H9 (cell line): Measurements from ENCODE around the gene CFAP97D1. TPM values are rescaled to one million over a fixed set of nuclear protein-coding genes. Genes with fewer than 3 reads are reported as not detected.

Experiments
- DNase-seq: peaks from one replicate; pipeline ENCODE4 v3.0.0-alpha.2; 2017
- H2AFZ ChIP-seq: one replicate; pipeline ENCODE4 v1.6.1; 2013; ENCODE audit warnings: mild to moderate bottlenecking, low read length, control low read depth, moderate library complexity
- H2AK5ac ChIP-seq: 2 replicates; pipeline ENCODE4 v1.6.1; 2013; ENCODE audit warnings: low read length, control low read depth, mixed read lengths; ENCODE audit not compliant: insufficient read length
- H2BK120ac ChIP-seq: one replicate; pipeline ENCODE4 v1.6.1; 2013; ENCODE audit warnings: low read depth, mild to moderate bottlenecking, low read length, control low read depth, inconsistent platforms; ENCODE audit not compliant: poor library complexity, severe bottlenecking
- H2BK12ac ChIP-seq: 2 replicates; pipeline ENCODE4 v1.6.1; 2013; ENCODE audit warnings: low read length, control low read depth, mixed read lengths, low read depth; ENCODE audit not compliant: insufficient read length
- H2BK15ac ChIP-seq: 2 replicates; pipeline ENCODE4 v1.6.1; 2013; ENCODE audit warnings: low read depth, low read length, control low read depth
- H2BK20ac ChIP-seq: one replicate; pipeline ENCODE4 v1.6.1; 2013; ENCODE audit warnings: low read depth, mild to moderate bottlenecking, low read length, control low read depth, inconsistent platforms; ENCODE audit not compliant: poor library complexity, severe bottlenecking
- H2BK5ac ChIP-seq: 2 replicates; pipeline ENCODE4 v1.6.1; 2013; ENCODE audit warnings: low read length, control low read depth, mixed read lengths; ENCODE audit not compliant: insufficient read length
- H3K14ac ChIP-seq: 2 replicates; pipeline ENCODE4 v1.6.1; 2013; ENCODE audit warnings: low read length, control low read depth; ENCODE audit not compliant: insufficient read depth
- H3K18ac ChIP-seq: 2 replicates; pipeline ENCODE4 v1.6.1; 2013; ENCODE audit warnings: low read depth, mild to moderate bottlenecking, mixed read lengths, low read length, control low read depth; ENCODE audit not compliant: insufficient read length
- H3K23ac ChIP-seq: 2 replicates; pipeline ENCODE4 v1.6.1; 2013; ENCODE audit warnings: low read length, control low read depth, mixed read lengths, low read depth; ENCODE audit not compliant: insufficient read length
- H3K23me2 ChIP-seq: 2 replicates; pipeline ENCODE4 v1.6.1; 2013; ENCODE audit warnings: low read depth, mild to moderate bottlenecking, mixed read lengths, low read length, control low read depth; ENCODE audit not compliant: insufficient read length, poor library complexity, severe bottlenecking
- H3K27ac ChIP-seq: 2 replicates; pipeline ENCODE4 v1.5.1; 2013; ENCODE audit warnings: low read length, control low read depth, mixed read lengths, low read depth; ENCODE audit not compliant: insufficient read length
- H3K27me3 ChIP-seq: 2 replicates; pipeline ENCODE4 v1.6.1; 2013; ENCODE audit warnings: low read length, control low read depth, inconsistent platforms; ENCODE audit not compliant: insufficient read depth
- H3K4ac ChIP-seq: 2 replicates; pipeline ENCODE4 v1.6.1; 2013; ENCODE audit warnings: low read depth, mild to moderate bottlenecking, control low read depth, inconsistent platforms, low read length, moderate library complexity
- H3K4me1 ChIP-seq: 2 replicates; pipeline ENCODE4 v1.6.1; 2013; ENCODE audit warnings: low read length, control low read depth, inconsistent platforms; ENCODE audit not compliant: insufficient read depth
- H3K4me2 ChIP-seq: 2 replicates; pipeline ENCODE4 v1.6.1; 2013; ENCODE audit warnings: low read length, control low read depth, mixed read lengths; ENCODE audit not compliant: insufficient read length, insufficient read depth
- H3K56ac ChIP-seq: 2 replicates; pipeline ENCODE4 v1.6.1; 2013; ENCODE audit warnings: low read depth, mild to moderate bottlenecking, mixed read lengths, low read length, control low read depth; ENCODE audit not compliant: insufficient read length
- H3K79me1 ChIP-seq: 2 replicates; pipeline ENCODE4 v1.6.1; 2013; ENCODE audit warnings: low read depth, mild to moderate bottlenecking, moderate library complexity, low read length, control low read depth, inconsistent platforms; ENCODE audit not compliant: insufficient read depth, poor library complexity, severe bottlenecking
- H3K79me2 ChIP-seq: 2 replicates; pipeline ENCODE4 v1.6.1; 2013; ENCODE audit warnings: low read length, control low read depth, inconsistent platforms; ENCODE audit not compliant: insufficient read depth
- H3K9ac ChIP-seq: 2 replicates; pipeline ENCODE4 v1.6.1; 2013; ENCODE audit warnings: low read length, control low read depth, mixed read lengths; ENCODE audit not compliant: insufficient read length; ENCODE audit errors: extremely low read depth
- H3K9me3 ChIP-seq: one replicate; pipeline ENCODE4 v1.6.1; 2013; ENCODE audit warnings: low read depth, low read length, inconsistent platforms; ENCODE audit not compliant: control insufficient read depth
- H3T11ph ChIP-seq: one replicate; pipeline ENCODE4 v1.6.1; 2013; ENCODE audit warnings: mild to moderate bottlenecking, low read length, control low read depth, inconsistent platforms
- H4K20me1 ChIP-seq: one replicate; pipeline ENCODE4 v1.6.1; 2013; ENCODE audit not compliant: control insufficient read depth, insufficient read length, insufficient read depth
- H4K5ac ChIP-seq: 2 replicates; pipeline ENCODE4 v1.6.1; 2013; ENCODE audit warnings: low read depth, mild to moderate bottlenecking, mixed read lengths, low read length, control low read depth; ENCODE audit not compliant: insufficient read length
- H4K8ac ChIP-seq: replicated peaks from 2 replicates; pipeline ENCODE4 v1.6.1; 2013; ENCODE audit warnings: low read length, control low read depth, mixed read lengths, low read depth; ENCODE audit not compliant: insufficient read length
- H4K91ac ChIP-seq: 2 replicates; pipeline ENCODE4 v1.6.1; 2013; ENCODE audit warnings: low read depth, mild to moderate bottlenecking, moderate library complexity, mixed read lengths, low read length, control low read depth; ENCODE audit not compliant: insufficient read length
- H3K27ac Mint-ChIP-seq, 3 experiments: 2 replicates in 2 of 3; 3 replicates in 1 of 3; pipeline ENCODE4 v1.8.0; 2020 to 2021; ENCODE audit warnings: mixed read lengths in 3 of 3, mild to moderate bottlenecking in 1 of 3, moderate library complexity in 1 of 3
- H3K27me3 Mint-ChIP-seq: 2 replicates; pipeline ENCODE4 v1.8.0; 2021; ENCODE audit warnings: low read depth, mild to moderate bottlenecking, moderate library complexity, mixed read lengths
- H3K36me3 Mint-ChIP-seq, 3 experiments: 2 replicates in 2 of 3; 3 replicates in 1 of 3; pipeline ENCODE4 v1.8.0; 2020 to 2021; ENCODE audit warnings: low read depth in 3 of 3, mixed read lengths in 3 of 3; ENCODE audit not compliant: insufficient read depth in 1 of 3
- H3K4me1 Mint-ChIP-seq, 2 experiments: 2 replicates each; pipeline ENCODE4 v1.8.0; 2020; ENCODE audit warnings: mixed read lengths in 2 of 2
- H3K4me3 Mint-ChIP-seq, 2 experiments: 2 replicates in 1 of 2; 3 replicates in 1 of 2; pipeline ENCODE4 v1.8.0; 2020 to 2021; ENCODE audit warnings: mild to moderate bottlenecking in 2 of 2, mixed read lengths in 2 of 2, moderate library complexity in 1 of 2
- H3K9me3 Mint-ChIP-seq, 2 experiments: 2 replicates in 1 of 2; 3 replicates in 1 of 2; pipeline ENCODE4 v1.8.0; 2020; ENCODE audit warnings: mild to moderate bottlenecking in 2 of 2, mixed read lengths in 2 of 2, moderate library complexity in 1 of 2
- WGBS: extraction: QIAGEN DNeasy Blood & Tissue Kit; methylation state at CpG from one replicate; pipeline ENCODE4 v1.1.7; 2013; ENCODE audit warnings: missing lambda C conversion rate, low lambda C conversion rate, mixed read lengths; ENCODE audit not compliant: insufficient read length; ENCODE audit errors: extremely low coverage; 5-methylcytosine and 5-hydroxymethylcytosine counted together
- total RNA-seq: library from RNA; stranded (reverse); gene quantifications from 2 replicates; pipeline ENCODE4 v1.2.1, GENCODE V29; 2021
- TF ChIP-seq, protein P1 (sequence below): fragments of 200-600 bp; sonication (generic); conservative IDR thresholded peaks from 3 replicates; pipeline ENCODE4 v1.8.0; 2021; ENCODE audit warnings: antibody characterized with exemption, mild to moderate bottlenecking

The CFAP97D1 gene
- total RNA-seq, 1 experiment from 2014 or later = not detected

- Histone ChIP-seq H2BK120ac (peak within 1 kb of the TSS; percentile 65), H3K23me2 (peaks cover 5% of the 10 kb centered on the region), H2BK12ac (peak within 1 kb of the TSS; percentile 76), H3K79me1 (no peaks in the 10 kb centered on the region), H4K91ac (no peak within 1 kb of the TSS), H3K4me1 (no peaks in the 10 kb centered on the region), H2BK15ac (no peak within 1 kb of the TSS), H3K14ac (peak within 1 kb of the TSS; percentile 100), H3K9me3 (no peaks in the 10 kb centered on the region), H4K20me1 (no peaks in the 10 kb centered on the region), H4K8ac (no peak within 1 kb of the TSS), H3K23ac (no peak within 1 kb of the TSS), H2AK5ac (no peak within 1 kb of the TSS), H3K79me2 (no peaks in the 10 kb centered on the region), H3K27me3 (no peaks in the 10 kb centered on the region), H3K4ac (no peak within 1 kb of the TSS; the same call in 1 of the 2 replicates), H3K18ac (peak within 1 kb of the TSS; percentile 100), H2BK20ac (no peak within 1 kb of the TSS), H2BK5ac (no peak within 1 kb of the TSS), H4K5ac (no peak within 1 kb of the TSS), H2AFZ (no peak within 1 kb of the TSS), H3K4me2 (peak within 1 kb of the TSS; percentile 50), H3K27ac (no peak within 1 kb of the TSS), H3K56ac (no peak within 1 kb of the TSS), H3K9ac (peak within 1 kb of the TSS; percentile 79), H3T11ph (no peak within 1 kb of the TSS)
- Mint-ChIP-seq H3K27me3 (peaks cover 27% of the 10 kb centered on the region), H3K4me1 (peaks cover 11 to 12% of the 10 kb centered on the region in 2 experiments), H3K4me3 (peak within 1 kb of the TSS; percentile 78 to 88), H3K27ac (peak within 1 kb of the TSS in 2 of 3 experiments; percentile 86 to 98; a peak in 3 of 7 replicates), H3K36me3 (peaks cover 0 to 20% (median 11%) of the 10 kb centered on the region in 3 experiments; a peak in 6 of 7 replicates), H3K9me3 (no peaks in the 10 kb centered on the region)
- DNase-seq = peak; percentile 99
- no CpG with 5 or more reads among the region's 100 CpGs for WGBS
- TF ChIP-seq, protein P1, sequence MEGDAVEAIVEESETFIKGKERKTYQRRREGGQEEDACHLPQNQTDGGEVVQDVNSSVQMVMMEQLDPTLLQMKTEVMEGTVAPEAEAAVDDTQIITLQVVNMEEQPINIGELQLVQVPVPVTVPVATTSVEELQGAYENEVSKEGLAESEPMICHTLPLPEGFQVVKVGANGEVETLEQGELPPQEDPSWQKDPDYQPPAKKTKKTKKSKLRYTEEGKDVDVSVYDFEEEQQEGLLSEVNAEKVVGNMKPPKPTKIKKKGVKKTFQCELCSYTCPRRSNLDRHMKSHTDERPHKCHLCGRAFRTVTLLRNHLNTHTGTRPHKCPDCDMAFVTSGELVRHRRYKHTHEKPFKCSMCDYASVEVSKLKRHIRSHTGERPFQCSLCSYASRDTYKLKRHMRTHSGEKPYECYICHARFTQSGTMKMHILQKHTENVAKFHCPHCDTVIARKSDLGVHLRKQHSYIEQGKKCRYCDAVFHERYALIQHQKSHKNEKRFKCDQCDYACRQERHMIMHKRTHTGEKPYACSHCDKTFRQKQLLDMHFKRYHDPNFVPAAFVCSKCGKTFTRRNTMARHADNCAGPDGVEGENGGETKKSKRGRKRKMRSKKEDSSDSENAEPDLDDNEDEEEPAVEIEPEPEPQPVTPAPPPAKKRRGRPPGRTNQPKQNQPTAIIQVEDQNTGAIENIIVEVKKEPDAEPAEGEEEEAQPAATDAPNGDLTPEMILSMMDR = no peak
These were observed 1.7 kb upstream of the CFAP97D1 start, which contains the start of gene DUSP3 for GRCh38 chr17:43778337-43779144. Gene DUSP3, minus strand, starts transcription at chr17:43778977. Its CDS starts 53 bp downstream, at chr17:43778924.
